ENCODE data around the gene SRP68. TPM values are rescaled to one million over a fixed set of nuclear protein-coding genes. Genes with fewer than 3 reads are reported as not detected.

The SRP68 gene
- total and polyA plus RNA-seq, 2 of the 4 experiments (the other 2 are of a cell fraction), result 47.1 to 82.6 TPM

- no peak overlapping the region for H2BK5ac ChIP-seq (ENCODE audit: low read depth, low read length, poor library complexity, severe bottlenecking)
- no peak overlapping the region for H2BK120ac ChIP-seq (ENCODE audit: low read depth, low read length)
- no peak overlapping the region for H3K56ac ChIP-seq (ENCODE audit: extremely low read depth, insufficient read depth, low read length)
- no peak overlapping the region for H3K23ac ChIP-seq (ENCODE audit: low read depth, low read length)
- H3K27ac ChIP-seq (ENCODE audit: insufficient read depth, low read length), result no peak overlapping the region
- no peak overlapping the region for H3K18ac ChIP-seq (ENCODE audit: low read depth, low read length)
- no peak overlapping the region for H3K4me2 ChIP-seq (ENCODE audit: low read depth, low read length)
- no peak overlapping the region for H3K4ac ChIP-seq (ENCODE audit: low read depth, low read length)
- dilution Hi-C loops (cut with HindIII; ENCODE audit: low sequenced_read_pairs, unreplicated experiment) (no loop called here), in situ Hi-C loops (cut with MboI; ENCODE audit: low sequenced_read_pairs) (no loop called here), intact Hi-C loops (cut with micrococcal nuclease) (no loop called here)
- peaks cover 0 to 5% of the 10 kb centered on the region in 2 experiments; a peak in 1 of 4 replicates for H3K79me1 ChIP-seq (ENCODE audit: low read depth in 1 of 2, low read length in 2 of 2)
- no peaks in the 10 kb centered on the region for H3K27me3 ChIP-seq (ENCODE audit: control insufficient read depth, insufficient read depth, low read length)
- ATAC-seq (ENCODE audit: low read depth), result no peak
- H2AK9ac ChIP-seq (replicated peaks; ENCODE audit: low read depth, low read length, poor library complexity), result no peak overlapping the region
- no peaks in the 10 kb centered on the region for H4K20me1 ChIP-seq (ENCODE audit: insufficient read depth, low read length)
- TF ChIP-seq MXI1 (IDR thresholded peaks at IDR 0.05; ENCODE audit: borderline replicate concordance, low read depth, low read length), result no peak
- no peak for TF ChIP-seq NFE2L2 (IDR thresholded peaks at IDR 0.05; ENCODE audit: low read depth, low read length)
- no peak for TF ChIP-seq CEBPB (IDR thresholded peaks at IDR 0.05; ENCODE audit: low read depth, low read length)
- no peak for TF ChIP-seq CTCF (conservative IDR thresholded peaks at IDR 0.05; ENCODE audit: low read depth, low read length)
- no peak for TF ChIP-seq MAFK (IDR thresholded peaks at IDR 0.05; ENCODE audit: low read depth, low read length)
- TF ChIP-seq SMC3 (IDR thresholded peaks at IDR 0.05; ENCODE audit: low read depth, low read length), result no peak
- TF ChIP-seq RAD21 (IDR thresholded peaks at IDR 0.05; ENCODE audit: low read length), result no peak
- TF ChIP-seq USF2 (IDR thresholded peaks at IDR 0.05; ENCODE audit: low read depth, low read length), result no peak
- no peak for TF ChIP-seq MAZ (IDR thresholded peaks at IDR 0.05; ENCODE audit: borderline replicate concordance, low read depth, low read length)
- no peak for TF ChIP-seq BHLHE40 (IDR thresholded peaks at IDR 0.05; ENCODE audit: low read depth, low read length)
- TF ChIP-seq POLR2A (IDR thresholded peaks at IDR 0.05; ENCODE audit: low read depth, low read length), result no peak
- TF ChIP-seq FOS (IDR thresholded peaks at IDR 0.05; ENCODE audit: low read depth, low read length), result no peak
- TF ChIP-seq CHD1 (IDR thresholded peaks at IDR 0.05; ENCODE audit: low read depth, low read length), result no peak
- TF ChIP-seq, protein P1, sequence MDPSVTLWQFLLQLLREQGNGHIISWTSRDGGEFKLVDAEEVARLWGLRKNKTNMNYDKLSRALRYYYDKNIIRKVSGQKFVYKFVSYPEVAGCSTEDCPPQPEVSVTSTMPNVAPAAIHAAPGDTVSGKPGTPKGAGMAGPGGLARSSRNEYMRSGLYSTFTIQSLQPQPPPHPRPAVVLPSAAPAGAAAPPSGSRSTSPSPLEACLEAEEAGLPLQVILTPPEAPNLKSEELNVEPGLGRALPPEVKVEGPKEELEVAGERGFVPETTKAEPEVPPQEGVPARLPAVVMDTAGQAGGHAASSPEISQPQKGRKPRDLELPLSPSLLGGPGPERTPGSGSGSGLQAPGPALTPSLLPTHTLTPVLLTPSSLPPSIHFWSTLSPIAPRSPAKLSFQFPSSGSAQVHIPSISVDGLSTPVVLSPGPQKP (IDR thresholded peaks at IDR 0.05; ENCODE audit: borderline replicate concordance, low read depth, low read length), result no peak
- TF ChIP-seq RFX5 (IDR thresholded peaks at IDR 0.05; ENCODE audit: low read depth, low read length), result no peak
- H4K91ac ChIP-seq (ENCODE audit: insufficient read depth, low read depth, low read length), result no peak overlapping the region
- H4K8ac ChIP-seq (ENCODE audit: low read depth in 2 of 2, low read length in 2 of 2), result no peak overlapping the region
- peaks cover 18% of the 10 kb centered on the region for H3K36me3 ChIP-seq (ENCODE audit: control insufficient read depth, insufficient read depth, low read length)
- H3K9me3 ChIP-seq (ENCODE audit: control insufficient read depth, insufficient read depth, low read length), result no peaks in the 10 kb centered on the region
- no peak overlapping the region for H2AK5ac ChIP-seq (ENCODE audit: low read depth, low read length)
- H3K4me3 ChIP-seq (ENCODE audit: insufficient read depth, low read depth, low read length), result no peak overlapping the region
- no peaks in the 10 kb centered on the region for H3K4me1 ChIP-seq (ENCODE audit: control insufficient read depth, insufficient read depth, low read length)
- no peak for DNase-seq
- 84% methylated on average over 7 of the region's 9 CpGs; no CpG with 5 or more reads in 1 of the 2 experiments for WGBS, 2 experiments (ENCODE audit: extremely low coverage in 2 of 2, insufficient read length in 1 of 2)
- no TSS peak for BruUV-seq (replicated peaks)
- CTCF ChIA-PET, result no interaction called here
- H2BK20ac ChIP-seq (ENCODE audit: low read depth, low read length), result no peak overlapping the region
- POLR2A ChIA-PET (ENCODE audit: unreplicated experiment), result interaction anchor here (0.6 kb wide), 1 partner anchor 111 kb away, joined by 3 read pairs; no protein-coding TSS in a partner anchor
- no peak overlapping the region for H3K14ac ChIP-seq (replicated peaks; ENCODE audit: low read depth, low read length)
- H3K9me1 ChIP-seq (ENCODE audit: insufficient read depth, low read length), result no peaks in the 10 kb centered on the region; the same call in 1 of the 2 replicates
- H2BK15ac ChIP-seq (ENCODE audit: low read depth, low read length), result no peak overlapping the region
- no peak overlapping the region for H3K9ac ChIP-seq (ENCODE audit: low read depth, low read length)
- no peak overlapping the region for H4K5ac ChIP-seq (ENCODE audit: low read depth, low read length)
- H2AFZ ChIP-seq (replicated peaks; ENCODE audit: low read length, poor library complexity), result no peak overlapping the region
Measured at GRCh38 chr17:75991396-75991795, 80.9 kb downstream of the SRP68 start.

All from IMR-90 (cell line).